ENCODE measurements around the gene EFHD2.
"Not testable (repeated sequence)": the region's sequence is repeated elsewhere in the genome, so short reads cannot be mapped to it uniquely, and the experiment has no call there.

Gene EFHD2

GRCh38 chr1:15466955-15467625 lies 57.4 kb downstream of the EFHD2 start:
- intact Hi-C loops (cut with DNase I); DNase-seq: not testable (repeated sequence)

DNA sequence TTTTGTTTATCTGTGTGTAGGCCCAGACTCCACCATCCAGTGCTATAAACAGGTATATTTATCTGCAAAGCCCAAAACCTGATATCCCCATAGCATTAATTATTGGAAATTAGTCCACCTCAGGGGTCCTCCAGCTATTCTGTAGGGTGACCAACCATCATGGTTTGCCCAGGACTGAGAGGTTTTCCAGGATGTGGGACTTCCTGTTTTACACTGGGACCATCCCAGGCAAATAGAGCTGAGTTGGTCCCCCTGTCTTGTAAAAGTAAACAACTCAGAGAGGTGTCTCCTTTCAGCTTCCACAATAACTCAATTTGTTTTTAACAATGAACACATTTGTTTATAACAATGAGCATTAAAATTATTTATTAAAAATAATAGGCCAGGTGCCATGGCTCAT lies 58.5 kb downstream of the EFHD2 start:
- intact Hi-C loops (cut with DNase I), result no loop called here

DNA sequence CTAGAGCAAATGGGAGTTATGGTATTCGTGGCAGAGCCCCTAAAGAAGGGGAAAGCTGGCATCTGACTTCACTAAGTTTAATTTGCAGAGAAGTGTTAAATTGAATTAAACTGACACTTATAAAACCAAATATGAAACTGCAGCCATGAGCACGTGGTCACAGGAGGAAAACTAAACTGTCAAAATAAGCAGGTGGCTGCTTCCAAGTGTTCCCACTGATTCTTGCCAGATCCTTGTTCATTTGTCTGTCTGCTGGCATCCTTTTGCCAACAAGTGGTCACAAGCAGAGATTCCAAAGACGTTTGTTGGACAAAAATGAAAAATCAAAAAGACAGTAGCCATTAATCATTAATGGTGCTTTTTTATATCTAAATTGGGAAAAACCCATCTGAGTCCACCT lies 59.7 kb downstream of the EFHD2 start:
- intact Hi-C loops (cut with DNase I), result no loop called here
- DNase-seq, result no peak

More for the DNA sequence above, 58.5 kb downstream of the EFHD2 start:
- DNase-seq, result no peak

GRCh38 chr1:15469821-15470448 lies 60.2 kb downstream of the EFHD2 start:
- intact Hi-C loops (cut with DNase I), result not testable (repeated sequence)
- DNase-seq, result peak in 9 of 10 donors; percentile 8 to 89 (median 28)

- DNase-seq, result peak in 1 of 10 donors; percentile 45
- intact Hi-C loops (cut with DNase I), result not testable (repeated sequence)
Observed at GRCh38 chr1:15471067-15471466, 61.4 kb downstream of the EFHD2 start.

DNA sequence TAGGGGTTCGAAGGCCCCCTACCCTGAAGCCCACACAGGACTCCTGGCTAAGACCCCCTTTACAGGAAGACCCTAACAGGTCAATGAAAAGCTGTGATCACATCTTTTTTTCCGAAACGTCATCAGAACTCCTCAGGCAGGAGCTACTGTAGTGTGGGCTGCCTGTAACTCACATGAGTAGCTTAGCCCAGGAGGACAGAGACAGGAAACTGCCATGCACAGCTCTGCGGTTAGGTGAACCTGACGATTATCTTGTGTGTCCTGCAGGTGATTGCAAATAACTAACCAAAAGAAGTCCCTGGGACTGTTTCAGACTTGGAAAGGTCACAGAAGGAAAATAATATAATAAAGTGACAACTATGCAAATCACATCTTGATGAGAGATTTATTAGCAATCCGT lies 62.0 kb downstream of the EFHD2 start:
- intact Hi-C loops (cut with DNase I); DNase-seq: not testable (repeated sequence)

GRCh38 chr1:15472587-15472986 lies 62.9 kb downstream of the EFHD2 start:
- DNase-seq, result no peak
- intact Hi-C loops (cut with DNase I), result no loop called here

DNA sequence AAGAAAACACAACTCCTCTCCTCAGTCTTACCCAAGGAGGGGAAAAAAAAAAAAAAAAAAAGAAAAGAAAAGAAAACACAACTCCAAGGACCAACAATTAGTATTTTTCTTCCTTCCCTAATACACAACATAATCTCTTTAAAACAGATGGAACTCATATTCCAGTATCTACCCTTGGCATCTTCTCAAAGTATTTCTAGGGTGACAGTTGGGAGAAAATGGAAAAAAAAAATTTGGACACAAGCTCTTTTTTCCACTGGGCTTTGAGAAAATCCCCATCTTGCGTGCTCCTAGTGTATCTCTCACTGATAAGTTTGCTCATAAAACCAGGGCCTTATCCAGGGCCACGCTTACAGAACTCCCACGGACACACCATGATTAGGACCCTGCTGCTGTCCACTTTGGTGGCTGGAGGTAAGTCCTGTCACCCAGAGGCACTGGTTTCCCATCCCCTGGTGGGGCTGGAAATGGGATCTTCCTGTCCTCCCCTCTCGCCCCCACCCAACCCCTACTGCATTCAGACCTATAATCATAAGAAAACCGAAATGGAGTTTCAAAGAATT lies 66.1 kb downstream of the EFHD2 start, which contains the start of gene CELA2B:
Gene CELA2B (plus strand): TSS at position 353 of the 563 bp plus-strand sequence. CDS start 22 bp downstream, at position 375.
- intact Hi-C loops (cut with DNase I), result no loop called here
- peak in 1 of 10 donors; percentile 14 for DNase-seq

GRCh38 chr1:15476927-15477326 lies 67.2 kb downstream of the EFHD2 start:
- DNase-seq, result peak in 1 of 10 donors; percentile 4
- intact Hi-C loops (cut with DNase I), result no loop called here

GRCh38 chr1:15477646-15478212 lies 68.0 kb downstream of the EFHD2 start:
- intact Hi-C loops (cut with DNase I), result no loop called here
- DNase-seq, result peak in 1 of 10 donors; percentile 8

Data from posterior cingulate gyrus (tissue), 11 donors.